IPS-20b (cell line): ENCODE measurements around the gene IGFL1.
"Not testable (repeated sequence)": the region's sequence is repeated elsewhere in the genome, so short reads cannot be mapped to it uniquely, and the experiment has no call there.

Source experiments
- H3K27ac ChIP-seq: one replicate; pipeline ENCODE4 v1.5.1; 2013; ENCODE audit warnings: low read length
- H3K27me3 ChIP-seq: 2 replicates; pipeline ENCODE4 v1.6.1; 2013; ENCODE audit warnings: mild to moderate bottlenecking, low read length, inconsistent platforms; ENCODE audit not compliant: insufficient read depth
- H3K36me3 ChIP-seq: 2 replicates; pipeline ENCODE4 v1.6.1; 2013; ENCODE audit warnings: low read depth, mild to moderate bottlenecking, inconsistent platforms, low read length, moderate library complexity; ENCODE audit not compliant: insufficient read depth
- H3K4me1 ChIP-seq: 2 replicates; pipeline ENCODE4 v1.6.1; 2013; ENCODE audit warnings: mild to moderate bottlenecking, control low read depth, inconsistent platforms, low read length, moderate library complexity; ENCODE audit not compliant: insufficient read depth
- H3K4me3 ChIP-seq: 2 replicates; pipeline ENCODE4 v1.5.1; 2013; ENCODE audit warnings: mild to moderate bottlenecking, low read length, inconsistent platforms
- H3K9ac ChIP-seq: 2 replicates; pipeline ENCODE4 v1.6.1; 2013; ENCODE audit warnings: low read depth, mild to moderate bottlenecking, inconsistent platforms, low read length, moderate library complexity
- H3K9me3 ChIP-seq: 2 replicates; pipeline ENCODE4 v1.6.1; 2013; ENCODE audit warnings: mild to moderate bottlenecking, low read depth, low read length, inconsistent platforms; ENCODE audit not compliant: insufficient read depth

Gene IGFL1

GRCh38 chr19:46232938-46233621 lies 3.5 kb downstream of the IGFL1 start:
- Histone ChIP-seq H3K4me3 (no peak overlapping the region), H3K27ac (no peak overlapping the region), H3K9ac (no peak overlapping the region), H3K27me3 (peaks cover 12% of the 10 kb centered on the region; the same call in 1 of the 2 replicates), H3K36me3 (no peaks in the 10 kb centered on the region), H3K9me3 (no peaks in the 10 kb centered on the region), H3K4me1 (no peaks in the 10 kb centered on the region)

DNA sequence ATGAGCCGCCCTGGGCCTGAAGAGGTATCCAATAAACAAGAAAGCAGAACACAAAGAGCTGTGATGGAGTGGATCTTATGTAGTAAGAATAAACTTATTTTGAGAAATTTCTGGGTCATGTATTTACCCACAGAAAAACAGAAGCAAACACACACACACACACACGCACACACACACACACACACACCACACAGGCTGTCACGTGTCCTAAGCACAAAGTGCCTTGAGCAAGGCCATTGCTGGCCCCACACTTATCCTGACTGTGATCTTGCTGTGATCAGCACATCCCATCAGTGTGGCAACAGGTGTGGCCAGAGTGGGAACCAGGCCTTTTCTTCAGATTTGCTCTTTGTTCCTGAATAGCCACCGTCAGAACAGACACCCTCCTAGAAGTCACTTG lies 4.3 kb downstream of the IGFL1 start:
- not testable (repeated sequence) for H3K36me3 ChIP-seq, H3K4me3 ChIP-seq, H3K9ac ChIP-seq, H3K9me3 ChIP-seq, H3K27ac ChIP-seq, H3K27me3 ChIP-seq, H3K4me1 ChIP-seq

DNA sequence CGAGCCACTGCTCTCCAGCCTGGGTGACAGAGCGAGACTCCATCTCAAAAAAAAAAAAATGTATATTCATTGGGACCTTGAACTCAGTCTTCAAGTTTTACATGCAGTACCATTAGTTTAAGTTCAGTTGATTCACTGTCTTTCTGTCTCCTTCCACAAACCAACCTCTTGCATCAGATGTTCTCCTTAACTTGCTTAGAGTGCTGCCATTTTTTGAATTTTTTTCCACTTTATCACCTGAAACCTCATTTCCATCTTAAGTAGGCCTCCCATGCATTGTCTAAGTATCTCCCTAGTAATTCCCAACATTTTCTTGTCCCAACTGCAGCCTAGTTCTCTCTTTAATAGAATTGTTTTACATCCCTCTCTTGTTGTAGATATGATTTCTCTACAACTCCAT lies 8.6 kb downstream of the IGFL1 start:
- not testable (repeated sequence) for H3K4me1 ChIP-seq, H3K27me3 ChIP-seq, H3K9me3 ChIP-seq, H3K36me3 ChIP-seq, H3K9ac ChIP-seq, H3K27ac ChIP-seq, H3K4me3 ChIP-seq

- H3K9ac ChIP-seq: no peak overlapping the region
- no peaks in the 10 kb centered on the region for H3K9me3 ChIP-seq
- no peak overlapping the region for H3K4me3 ChIP-seq
- no peak overlapping the region for H3K27ac ChIP-seq
- no peaks in the 10 kb centered on the region for H3K36me3 ChIP-seq
- no peaks in the 10 kb centered on the region for H3K27me3 ChIP-seq
- peaks cover 3% of the 10 kb centered on the region; the same call in 1 of the 2 replicates for H3K4me1 ChIP-seq
These were observed 9.9 kb downstream of the IGFL1 start for GRCh38 chr19:46239193-46240024.

- no peaks in the 10 kb centered on the region for H3K36me3 ChIP-seq
- H3K4me1 ChIP-seq: peaks cover 3% of the 10 kb centered on the region; the same call in 1 of the 2 replicates
- H3K27me3 ChIP-seq: no peaks in the 10 kb centered on the region
- no peaks in the 10 kb centered on the region for H3K9me3 ChIP-seq
- no peak overlapping the region for H3K4me3 ChIP-seq
- H3K27ac ChIP-seq: no peak overlapping the region
- H3K9ac ChIP-seq: no peak overlapping the region
These were observed 11.2 kb downstream of the IGFL1 start for GRCh38 chr19:46240693-46241092.

GRCh38 chr19:46241626-46242025 lies 12.1 kb downstream of the IGFL1 start:
- peaks cover 3% of the 10 kb centered on the region; the same call in 1 of the 2 replicates for H3K4me1 ChIP-seq
- no peak overlapping the region for H3K27ac ChIP-seq
- H3K9me3 ChIP-seq: no peaks in the 10 kb centered on the region
- no peak overlapping the region for H3K9ac ChIP-seq
- H3K4me3 ChIP-seq: no peak overlapping the region
- H3K27me3 ChIP-seq: no peaks in the 10 kb centered on the region
- no peaks in the 10 kb centered on the region for H3K36me3 ChIP-seq

DNA sequence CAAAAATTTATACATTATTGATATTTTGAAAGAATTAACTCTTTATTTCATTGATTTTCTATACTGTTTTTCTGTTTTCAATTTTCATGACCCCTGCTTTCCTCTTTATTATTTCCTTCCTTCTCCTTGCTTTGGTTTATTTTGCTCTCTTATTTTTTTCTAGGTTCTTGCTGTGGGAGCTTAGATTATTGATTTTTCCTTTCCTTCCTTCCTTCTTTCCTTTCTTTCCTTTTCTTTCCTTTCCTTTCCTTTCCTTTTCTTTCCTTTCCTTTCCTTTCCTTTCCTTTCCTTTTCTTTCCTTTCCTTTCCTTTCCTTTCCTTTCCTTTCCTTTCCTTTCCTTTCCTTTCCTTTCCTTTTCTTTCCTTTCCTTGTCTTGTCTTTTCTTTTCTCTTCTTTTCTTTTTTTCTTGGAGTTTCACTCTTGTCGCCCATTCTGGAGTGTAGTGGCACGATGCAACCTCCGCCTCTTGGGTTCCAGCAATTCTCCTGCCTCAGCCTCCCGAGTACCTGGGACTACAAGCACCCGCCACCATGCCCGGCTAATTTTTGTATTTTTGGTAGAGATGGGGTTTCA lies 13.6 kb downstream of the IGFL1 start:
- not testable (repeated sequence) for H3K27me3 ChIP-seq, H3K4me1 ChIP-seq, H3K36me3 ChIP-seq, H3K9me3 ChIP-seq, H3K4me3 ChIP-seq, H3K27ac ChIP-seq, H3K9ac ChIP-seq

- H3K4me3 ChIP-seq: no peak overlapping the region
- H3K36me3 ChIP-seq: no peaks in the 10 kb centered on the region
- H3K27ac ChIP-seq: no peak overlapping the region
- no peaks in the 10 kb centered on the region for H3K4me1 ChIP-seq
- no peaks in the 10 kb centered on the region for H3K9me3 ChIP-seq
- H3K9ac ChIP-seq: no peak overlapping the region
- no peaks in the 10 kb centered on the region for H3K27me3 ChIP-seq
These were observed 20.7 kb downstream of the IGFL1 start for GRCh38 chr19:46250076-46250735.

- H3K9me3 ChIP-seq: no peaks in the 10 kb centered on the region
- no peaks in the 10 kb centered on the region for H3K36me3 ChIP-seq
- H3K27ac ChIP-seq: no peak overlapping the region
- no peaks in the 10 kb centered on the region for H3K27me3 ChIP-seq
- no peak overlapping the region for H3K4me3 ChIP-seq
- no peak overlapping the region for H3K9ac ChIP-seq
- H3K4me1 ChIP-seq: no peaks in the 10 kb centered on the region
These were observed 21.9 kb downstream of the IGFL1 start for GRCh38 chr19:46251416-46251815.

GRCh38 chr19:46254776-46255175 lies 25.2 kb downstream of the IGFL1 start:
- no peaks in the 10 kb centered on the region for H3K27me3 ChIP-seq
- H3K9ac ChIP-seq: no peak overlapping the region
- no peak overlapping the region for H3K27ac ChIP-seq
- no peaks in the 10 kb centered on the region for H3K9me3 ChIP-seq
- H3K4me1 ChIP-seq: no peaks in the 10 kb centered on the region
- no peak overlapping the region for H3K4me3 ChIP-seq
- H3K36me3 ChIP-seq: no peaks in the 10 kb centered on the region

DNA sequence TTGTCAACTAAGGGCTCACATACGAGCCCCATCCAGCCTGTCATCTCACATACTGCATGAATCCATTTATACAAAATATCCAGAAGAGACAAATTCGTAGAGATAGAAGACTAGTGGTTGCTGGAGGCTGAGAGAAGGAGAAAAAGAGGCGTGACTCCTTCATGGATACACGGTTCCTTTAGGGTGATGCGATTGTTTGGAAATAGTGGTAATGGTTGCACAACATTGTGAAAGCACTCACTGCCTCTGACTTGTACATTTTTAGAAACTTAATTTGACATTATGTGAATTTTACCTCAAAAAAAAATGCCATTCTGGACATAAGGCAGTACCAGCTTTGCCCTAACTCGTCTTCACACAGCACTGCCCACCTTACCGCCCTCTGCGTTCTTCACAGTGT lies 27.3 kb downstream of the IGFL1 start:
- Histone ChIP-seq H3K36me3 (no peaks in the 10 kb centered on the region), H3K4me1 (no peaks in the 10 kb centered on the region), H3K9ac (no peak overlapping the region), H3K9me3 (no peaks in the 10 kb centered on the region), H3K27ac (no peak overlapping the region), H3K4me3 (no peak overlapping the region), H3K27me3 (no peaks in the 10 kb centered on the region)
